Smooth muscle cell (in vitro differentiated cells): ENCODE results near the gene RAB12. TPM values are rescaled to one million over a fixed set of nuclear protein-coding genes. Genes with fewer than 3 reads are reported as not detected.

Experiments
- DNase-seq: peaks from one replicate; lab custom pipeline; 2025; ENCODE audit not compliant: unreplicated experiment; lab: John Stamatoyannopoulos, UW
- H2AFZ ChIP-seq: fragments of 200-600 bp; sonication (generic); 2 replicates; pipeline ENCODE4 v1.6.0; 2016; ENCODE audit warnings: antibody characterized with exemption, low read depth, mild to moderate bottlenecking
- H3F3A ChIP-seq: fragments of 200-600 bp; sonication (generic); 2 replicates; pipeline ENCODE4 v1.6.0; 2017; ENCODE audit warnings: antibody characterized with exemption, low read depth
- H3K27ac ChIP-seq: fragments of 200-600 bp; sonication (generic); 2 replicates; pipeline ENCODE4 v1.5.1; 2016; ENCODE audit warnings: low read depth, mild to moderate bottlenecking
- H3K27me3 ChIP-seq: fragments of 200-600 bp; sonication (generic); 2 replicates; pipeline ENCODE4 v1.6.1; 2016; ENCODE audit warnings: low read depth, mild to moderate bottlenecking
- H3K36me3 ChIP-seq: fragments of 200-600 bp; sonication (generic); 2 replicates; pipeline ENCODE4 v1.5.1; 2016; ENCODE audit warnings: low read depth
- H3K4me1 ChIP-seq: fragments of 200-600 bp; sonication (generic); 2 replicates; pipeline ENCODE4 v1.5.1; 2016; ENCODE audit warnings: low read depth
- H3K4me2 ChIP-seq: fragments of 200-600 bp; sonication (generic); 2 replicates; pipeline ENCODE4 v1.6.0; 2016; ENCODE audit warnings: mild to moderate bottlenecking
- H3K4me3 ChIP-seq: fragments of 200-600 bp; sonication (generic); 2 replicates; pipeline ENCODE4 v1.5.1; 2016; ENCODE audit warnings: mild to moderate bottlenecking
- H3K79me2 ChIP-seq: fragments of 200-600 bp; sonication (generic); 2 replicates; pipeline ENCODE4 v1.6.0; 2016; ENCODE audit warnings: low read depth, mild to moderate bottlenecking
- H3K9ac ChIP-seq: fragments of 200-600 bp; sonication (generic); 2 replicates; pipeline ENCODE4 v1.6.0; 2016; ENCODE audit warnings: low read depth
- H3K9me3 ChIP-seq: fragments of 200-600 bp; sonication (generic); replicated peaks from 2 replicates; pipeline ENCODE4 v1.5.1; 2016; ENCODE audit warnings: low read depth
- H4K20me1 ChIP-seq: fragments of 200-600 bp; sonication (generic); 2 replicates; pipeline ENCODE4 v1.6.0; 2016; ENCODE audit warnings: low read depth
- WGBS: methylation state at CpG from one replicate; pipeline ENCODE4 v1.1.7; 2016; ENCODE audit warnings: low lambda C conversion rate; 5-methylcytosine and 5-hydroxymethylcytosine counted together
- polyA plus RNA-seq: library from polyadenylated mRNA; unstranded; fragments of >200 nt; fragmentation: Nextera tagmentation; extraction: Ambion mirVana; gene quantifications from 2 replicates; pipeline ENCODE4 v1.2.1, GENCODE V29; 2016
- total RNA-seq: library from RNA; depleted of rRNA; stranded (reverse); fragments of >200 nt; gene quantifications from 2 replicates; pipeline ENCODE4 v1.2.3, GENCODE V29; 2014
- TF ChIP-seq, protein P1 (sequence below): fragments of 200-600 bp; sonication (generic); IDR thresholded peaks from 2 replicates; pipeline ENCODE4 v1.5.1; 2017; ENCODE audit warnings: borderline replicate concordance, mild to moderate bottlenecking, antibody characterized with exemption; ENCODE audit not compliant: insufficient read depth, poor library complexity, severe bottlenecking

Gene RAB12
- total and polyA plus RNA-seq, 2 experiments from 2014 or later, result 5.0 to 53.8 TPM

DNA sequence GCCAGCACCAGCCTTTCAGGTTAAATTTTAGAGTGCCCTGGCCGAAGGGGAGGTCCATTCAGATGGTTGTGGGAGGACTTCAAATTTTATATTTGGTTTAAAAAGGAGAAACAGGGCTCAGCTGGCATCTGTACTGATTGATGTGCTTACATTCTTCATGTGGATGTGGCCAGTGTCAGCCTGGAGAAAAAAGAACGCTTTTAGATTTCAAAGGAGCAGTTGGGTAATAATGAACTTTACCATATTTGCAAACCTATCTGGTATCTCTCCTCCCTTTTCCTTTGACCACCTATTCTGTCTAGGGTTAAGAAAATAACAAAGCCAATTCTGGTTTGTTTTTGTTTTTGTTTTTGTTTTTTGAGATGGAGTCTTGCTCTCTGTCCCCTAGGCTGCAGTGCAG is 21.3 kb downstream of the RAB12 start:
- Histone ChIP-seq H2AFZ (no peak overlapping the region), H3K4me2 (no peak overlapping the region), H3K79me2 (peaks cover 29% of the 10 kb centered on the region), H3K9ac (no peak overlapping the region), H4K20me1 (peaks cover 70% of the 10 kb centered on the region), H3K36me3 (peaks cover 8% of the 10 kb centered on the region), H3K27ac (no peak overlapping the region), H3F3A (no peaks in the 10 kb centered on the region), H3K27me3 (no peaks in the 10 kb centered on the region), H3K4me3 (no peak overlapping the region), H3K9me3 (no peaks in the 10 kb centered on the region), H3K4me1 (no peaks in the 10 kb centered on the region)
- 96% methylated on average over 2 of the region's 2 CpGs for WGBS
- DNase-seq, result no peak
- TF ChIP-seq, protein P1, sequence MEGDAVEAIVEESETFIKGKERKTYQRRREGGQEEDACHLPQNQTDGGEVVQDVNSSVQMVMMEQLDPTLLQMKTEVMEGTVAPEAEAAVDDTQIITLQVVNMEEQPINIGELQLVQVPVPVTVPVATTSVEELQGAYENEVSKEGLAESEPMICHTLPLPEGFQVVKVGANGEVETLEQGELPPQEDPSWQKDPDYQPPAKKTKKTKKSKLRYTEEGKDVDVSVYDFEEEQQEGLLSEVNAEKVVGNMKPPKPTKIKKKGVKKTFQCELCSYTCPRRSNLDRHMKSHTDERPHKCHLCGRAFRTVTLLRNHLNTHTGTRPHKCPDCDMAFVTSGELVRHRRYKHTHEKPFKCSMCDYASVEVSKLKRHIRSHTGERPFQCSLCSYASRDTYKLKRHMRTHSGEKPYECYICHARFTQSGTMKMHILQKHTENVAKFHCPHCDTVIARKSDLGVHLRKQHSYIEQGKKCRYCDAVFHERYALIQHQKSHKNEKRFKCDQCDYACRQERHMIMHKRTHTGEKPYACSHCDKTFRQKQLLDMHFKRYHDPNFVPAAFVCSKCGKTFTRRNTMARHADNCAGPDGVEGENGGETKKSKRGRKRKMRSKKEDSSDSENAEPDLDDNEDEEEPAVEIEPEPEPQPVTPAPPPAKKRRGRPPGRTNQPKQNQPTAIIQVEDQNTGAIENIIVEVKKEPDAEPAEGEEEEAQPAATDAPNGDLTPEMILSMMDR, result no peak

GRCh38 chr18:8631265-8631664 is 22.0 kb downstream of the RAB12 start:
- H2AFZ ChIP-seq, result no peak overlapping the region
- no peaks in the 10 kb centered on the region for H3K27me3 ChIP-seq
- H4K20me1 ChIP-seq, result peaks cover 64% of the 10 kb centered on the region
- no peak overlapping the region for H3K4me2 ChIP-seq
- no peaks in the 10 kb centered on the region for H3K4me1 ChIP-seq
- H3K4me3 ChIP-seq, result no peak overlapping the region
- 97% methylated on average over 5 of the region's 5 CpGs for WGBS
- no peak overlapping the region for H3K27ac ChIP-seq
- no peak for DNase-seq
- H3F3A ChIP-seq, result no peaks in the 10 kb centered on the region
- H3K79me2 ChIP-seq, result peaks cover 29% of the 10 kb centered on the region
- TF ChIP-seq, protein P1, result no peak
- no peak overlapping the region for H3K9ac ChIP-seq
- H3K36me3 ChIP-seq, result peaks cover 15% of the 10 kb centered on the region
- no peaks in the 10 kb centered on the region for H3K9me3 ChIP-seq

- H3K36me3 ChIP-seq, result peaks cover 16% of the 10 kb centered on the region
- no peak overlapping the region for H3K4me3 ChIP-seq
- no peaks in the 10 kb centered on the region for H3K27me3 ChIP-seq
- no peak for DNase-seq
- H3K27ac ChIP-seq, result no peak overlapping the region
- H3K4me2 ChIP-seq, result no peak overlapping the region
- no peaks in the 10 kb centered on the region for H3F3A ChIP-seq
- TF ChIP-seq, protein P1, result no peak
- H3K79me2 ChIP-seq, result peaks cover 29% of the 10 kb centered on the region
- H4K20me1 ChIP-seq, result peaks cover 64% of the 10 kb centered on the region
- WGBS, result 97% methylated on average over 4 of the region's 4 CpGs
- no peaks in the 10 kb centered on the region for H3K4me1 ChIP-seq
- H2AFZ ChIP-seq, result no peak overlapping the region
- H3K9me3 ChIP-seq, result no peaks in the 10 kb centered on the region
- no peak overlapping the region for H3K9ac ChIP-seq
These were observed 23.1 kb downstream of the RAB12 start for GRCh38 chr18:8632386-8632785.

DNA sequence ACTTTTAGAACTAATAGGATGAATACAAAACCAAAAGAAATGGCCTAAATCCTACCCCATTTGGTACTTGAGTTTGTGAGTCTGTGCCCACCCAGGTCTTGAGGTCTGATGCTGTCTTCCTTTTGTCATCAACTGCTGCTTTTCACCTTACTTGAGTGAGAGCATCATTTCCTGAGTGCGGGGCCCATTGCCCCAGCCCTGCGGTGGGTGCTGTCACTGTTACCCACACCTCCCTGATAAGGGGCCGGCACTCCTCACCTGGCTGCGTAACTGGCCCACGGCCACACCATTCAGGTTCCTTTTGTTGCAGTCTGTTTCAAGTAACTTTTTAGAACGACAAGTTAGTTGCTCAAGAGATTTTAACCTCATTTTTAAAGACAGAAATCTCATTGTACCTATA is 25.3 kb downstream of the RAB12 start:
- Histone ChIP-seq H3K27ac (no peak overlapping the region), H2AFZ (no peak overlapping the region), H3K36me3 (peaks cover 26% of the 10 kb centered on the region), H3K27me3 (no peaks in the 10 kb centered on the region), H3K4me3 (no peak overlapping the region), H3K4me1 (no peaks in the 10 kb centered on the region), H3K9ac (no peak overlapping the region), H3K79me2 (peaks cover 13% of the 10 kb centered on the region), H3K4me2 (no peak overlapping the region), H4K20me1 (peaks cover 44% of the 10 kb centered on the region), H3F3A (peaks cover 4% of the 10 kb centered on the region), H3K9me3 (no peaks in the 10 kb centered on the region)
- TF ChIP-seq, protein P1, result no peak
- DNase-seq, result no peak
- WGBS, result 95% methylated on average over 6 of the region's 6 CpGs
